ENCODE results near the gene AGPAT3.

- TF ChIP-seq ZNF24 (IDR thresholded peaks at IDR 0.05) = no peak
- no peak for TF ChIP-seq REST (IDR thresholded peaks at IDR 0.05; ENCODE audit: low read depth, low read length)
- TF ChIP-seq CTCF (IDR thresholded peaks at IDR 0.05 in 2 of 3, conservative IDR thresholded peaks at IDR 0.05 in 1 of 3; ENCODE audit: control insufficient read depth in 2 of 3, extremely low read depth in 1 of 3, insufficient read depth in 1 of 3, low read depth in 3 of 3, low read length in 3 of 3) = no peak
- TF ChIP-seq FOXK2 (IDR thresholded peaks at IDR 0.05) = no peak
- no peak for TF ChIP-seq IRF3 (IDR thresholded peaks at IDR 0.05)
- no peak for TF ChIP-seq BMI1 (IDR thresholded peaks at IDR 0.05; ENCODE audit: borderline replicate concordance)
- TF ChIP-seq POLR2A (IDR thresholded peaks at IDR 0.05; ENCODE audit: low read depth, low read length) = no peak
- no peak for TF ChIP-seq HDAC2 (IDR thresholded peaks at IDR 0.05)
- TF ChIP-seq EP300 (IDR thresholded peaks at IDR 0.05; ENCODE audit: borderline replicate concordance in 1 of 2, control insufficient read depth in 1 of 2, low read depth in 2 of 2, low read length in 2 of 2) = no peak
- no peak for TF ChIP-seq BCL3 (IDR thresholded peaks at IDR 0.05; ENCODE audit: borderline replicate concordance, insufficient read depth, low read depth, low read length, poor library complexity, severe bottlenecking)
- no peak for TF ChIP-seq ZSCAN29 (IDR thresholded peaks at IDR 0.05)
- TF ChIP-seq SKIL (IDR thresholded peaks at IDR 0.05; ENCODE audit: low read depth, poor library complexity, severe bottlenecking) = no peak
These were observed 145.4 kb downstream of the AGPAT3 start for GRCh38 chr21:44010429-44010828.
